Upper lobe of left lung (tissue), 4 donors: Measurements from ENCODE around the gene PAQR3.
"Not testable (repeated sequence)": the region's sequence is repeated elsewhere in the genome, so short reads cannot be mapped to it uniquely, and the experiment has no call there.

Experiments used
- POLR2A ChIP-seq, 4 donors: fragments of 450-650 bp; IDR thresholded peaks; one replicate each; pipeline ENCODE4 v1.5.1; 2016 to 2017; ENCODE audit warnings: antibody characterized with exemption in 4 of 4, mild to moderate bottlenecking in 2 of 4
- POLR2AphosphoS5 ChIP-seq, 2 donors: sonication (generic); formaldehyde crosslinking; IDR thresholded peaks; one replicate each; pipeline ENCODE4 v1.5.1; 2017; ENCODE audit warnings: antibody characterized with exemption in 2 of 2
- TF ChIP-seq, protein P1 (sequence below), 6 experiments: fragments of 450-650 bp in 4 of 6; fragments of 200-600 bp in 2 of 6; sonication (generic) in 2 of 6; IDR thresholded peaks; one replicate each; pipeline ENCODE4 v1.5.1; 2016 to 2019; ENCODE audit warnings: antibody characterized with exemption in 6 of 6

DNA sequence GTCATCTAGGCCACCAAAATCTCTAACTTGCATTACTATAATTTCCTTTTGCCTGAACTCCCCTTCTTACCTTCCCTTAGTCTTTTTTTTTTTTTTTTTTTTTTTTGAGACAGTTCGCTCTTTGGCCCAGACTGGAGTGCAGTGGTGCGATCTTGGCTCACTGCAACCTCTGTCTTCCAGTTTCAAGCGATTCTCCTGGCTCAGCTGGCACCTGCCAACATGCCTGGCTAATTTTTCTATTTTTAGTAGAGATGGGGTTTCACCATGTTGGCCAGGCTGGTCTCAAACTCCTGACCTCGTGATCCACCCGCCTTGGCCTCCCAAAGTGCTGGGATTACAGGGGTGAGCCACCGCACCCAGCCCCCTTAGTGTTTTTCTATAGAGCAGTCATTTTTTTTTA is 30.3 kb downstream of the PAQR3 start:
- TF ChIP-seq POLR2AphosphoS5, POLR2A (IDR thresholded peaks at IDR 0.05): not testable (repeated sequence)
- TF ChIP-seq, protein P1, sequence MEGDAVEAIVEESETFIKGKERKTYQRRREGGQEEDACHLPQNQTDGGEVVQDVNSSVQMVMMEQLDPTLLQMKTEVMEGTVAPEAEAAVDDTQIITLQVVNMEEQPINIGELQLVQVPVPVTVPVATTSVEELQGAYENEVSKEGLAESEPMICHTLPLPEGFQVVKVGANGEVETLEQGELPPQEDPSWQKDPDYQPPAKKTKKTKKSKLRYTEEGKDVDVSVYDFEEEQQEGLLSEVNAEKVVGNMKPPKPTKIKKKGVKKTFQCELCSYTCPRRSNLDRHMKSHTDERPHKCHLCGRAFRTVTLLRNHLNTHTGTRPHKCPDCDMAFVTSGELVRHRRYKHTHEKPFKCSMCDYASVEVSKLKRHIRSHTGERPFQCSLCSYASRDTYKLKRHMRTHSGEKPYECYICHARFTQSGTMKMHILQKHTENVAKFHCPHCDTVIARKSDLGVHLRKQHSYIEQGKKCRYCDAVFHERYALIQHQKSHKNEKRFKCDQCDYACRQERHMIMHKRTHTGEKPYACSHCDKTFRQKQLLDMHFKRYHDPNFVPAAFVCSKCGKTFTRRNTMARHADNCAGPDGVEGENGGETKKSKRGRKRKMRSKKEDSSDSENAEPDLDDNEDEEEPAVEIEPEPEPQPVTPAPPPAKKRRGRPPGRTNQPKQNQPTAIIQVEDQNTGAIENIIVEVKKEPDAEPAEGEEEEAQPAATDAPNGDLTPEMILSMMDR (IDR thresholded peaks at IDR 0.05): not testable (repeated sequence)
